ENCODE data around the gene GNGT2. TPM values are rescaled to one million over a fixed set of nuclear protein-coding genes. Genes with fewer than 3 reads are reported as not detected.

GNGT2 gene
- total RNA-seq, 1 experiment from 2014 or later = not detected

GRCh38 chr17:49200423-49201083 is 9.8 kb downstream of the GNGT2 start:
- TF ChIP-seq CTCF (IDR thresholded peaks at IDR 0.05) (no peak), POLR2AphosphoS5 (IDR thresholded peaks at IDR 0.05; ENCODE audit: low read depth, low read length) (no peak), TCF7L2 (IDR thresholded peaks at IDR 0.05; ENCODE audit: low read depth, low read length) (no peak), SIN3A (IDR thresholded peaks at IDR 0.05; ENCODE audit: borderline replicate concordance, insufficient read depth, low read depth, low read length) (no peak), REST (IDR thresholded peaks at IDR 0.05; ENCODE audit: insufficient read depth in 1 of 2, low read depth in 2 of 2, low read length in 1 of 2) (no peak)
- ATAC-seq = no peak
- no peak overlapping the region for H3K4me3 ChIP-seq (ENCODE audit: low read depth in 2 of 2, low read length in 2 of 2)
- H3K9me3 ChIP-seq (ENCODE audit: control insufficient read depth, insufficient read depth, low read depth, low read length) = no peaks in the 10 kb centered on the region
- H3K27me3 ChIP-seq (ENCODE audit: control insufficient read depth, insufficient read depth, low read length) = no peaks in the 10 kb centered on the region; the same call in 1 of the 2 replicates
- POLR2A ChIA-PET = no interaction called here
- in situ Hi-C loops (cut with HindIII; ENCODE audit: low pct_unique_long_range_greater_than_20kb, low sequenced_read_pairs) = no loop called here
- CTCF ChIA-PET = no interaction called here
- intact Hi-C loops (cut with micrococcal nuclease; ENCODE audit: unreplicated experiment) = no loop called here
- DNase-seq (ENCODE audit: low read depth, low spot score) = no peak
- H3K36me3 ChIP-seq (ENCODE audit: control insufficient read depth, insufficient read depth, low read length) = no peaks in the 10 kb centered on the region
- H3K27ac ChIP-seq (ENCODE audit: low read length) = no peak overlapping the region
- BruUV-seq (replicated peaks) = no TSS peak
- H3K4me1 ChIP-seq (ENCODE audit: control insufficient read depth, insufficient read depth, low read length) = no peaks in the 10 kb centered on the region

DNA sequence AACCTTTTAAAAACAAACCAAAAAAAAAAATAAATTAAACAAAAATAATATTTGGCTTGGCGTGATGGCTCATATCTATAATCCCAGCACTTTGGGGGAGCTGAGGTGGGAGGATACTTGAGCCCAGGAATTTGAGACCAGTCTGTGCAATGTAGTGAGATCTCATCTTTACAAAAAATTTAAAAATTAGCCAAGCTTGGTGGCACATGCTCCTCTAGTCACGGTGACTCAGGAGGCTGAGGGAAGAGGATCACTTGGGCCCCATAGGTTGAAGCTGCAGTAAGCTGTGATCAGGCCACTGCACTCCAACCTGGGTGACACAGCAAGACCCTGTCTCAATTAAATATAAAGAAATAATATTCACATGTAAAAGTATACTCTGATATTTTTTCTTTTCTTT is 12.2 kb downstream of the GNGT2 start:
- intact Hi-C loops (cut with micrococcal nuclease; ENCODE audit: unreplicated experiment) = no loop called here

More for the DNA sequence above, 12.2 kb downstream of the GNGT2 start:
- H3K4me1 ChIP-seq (ENCODE audit: control insufficient read depth, insufficient read depth, low read length) = peaks cover 4% of the 10 kb centered on the region; the same call in 1 of the 2 replicates
- no peak overlapping the region for H3K27ac ChIP-seq (ENCODE audit: low read length)
- ATAC-seq (no peak), DNase-seq (ENCODE audit: low read depth, low spot score) (no peak)
- no peaks in the 10 kb centered on the region for H3K9me3 ChIP-seq (ENCODE audit: control insufficient read depth, insufficient read depth, low read depth, low read length)
- ChIA-PET CTCF (interaction anchor here (0.6 kb wide), 1 partner anchor 358 kb away, joined by 3 read pairs; no protein-coding TSS in a partner anchor), POLR2A (interaction anchor here (0.6 kb wide), 1 partner anchor 25 kb away, joined by 6 read pairs; no protein-coding TSS in a partner anchor)
- H3K27me3 ChIP-seq (ENCODE audit: control insufficient read depth, insufficient read depth, low read length) = no peaks in the 10 kb centered on the region
- TF ChIP-seq SIN3A (IDR thresholded peaks at IDR 0.05; ENCODE audit: borderline replicate concordance, insufficient read depth, low read depth, low read length) (no peak), POLR2AphosphoS5 (IDR thresholded peaks at IDR 0.05; ENCODE audit: low read depth, low read length) (no peak), CTCF (IDR thresholded peaks at IDR 0.05) (no peak), REST (IDR thresholded peaks at IDR 0.05; ENCODE audit: insufficient read depth in 1 of 2, low read depth in 2 of 2, low read length in 1 of 2) (no peak), TCF7L2 (IDR thresholded peaks at IDR 0.05; ENCODE audit: low read depth, low read length) (no peak)
- H3K36me3 ChIP-seq (ENCODE audit: control insufficient read depth, insufficient read depth, low read length) = no peaks in the 10 kb centered on the region
- no peak overlapping the region for H3K4me3 ChIP-seq (ENCODE audit: low read depth in 2 of 2, low read length in 2 of 2)
- BruUV-seq (replicated peaks) = no TSS peak
- in situ Hi-C loops (cut with HindIII; ENCODE audit: low pct_unique_long_range_greater_than_20kb, low sequenced_read_pairs) = no loop called here
